GM21381 (cell line): Measurements from ENCODE around the gene SET.

ENCODE experiments used
- ATAC-seq: cut with Tn5 transposase; IDR thresholded peaks from one replicate; pipeline ENCODE4 v1.9.1; 2021; ENCODE audit warnings: mild to moderate bottlenecking, moderate library complexity; ENCODE audit not compliant: unreplicated experiment

The SET gene

DNA sequence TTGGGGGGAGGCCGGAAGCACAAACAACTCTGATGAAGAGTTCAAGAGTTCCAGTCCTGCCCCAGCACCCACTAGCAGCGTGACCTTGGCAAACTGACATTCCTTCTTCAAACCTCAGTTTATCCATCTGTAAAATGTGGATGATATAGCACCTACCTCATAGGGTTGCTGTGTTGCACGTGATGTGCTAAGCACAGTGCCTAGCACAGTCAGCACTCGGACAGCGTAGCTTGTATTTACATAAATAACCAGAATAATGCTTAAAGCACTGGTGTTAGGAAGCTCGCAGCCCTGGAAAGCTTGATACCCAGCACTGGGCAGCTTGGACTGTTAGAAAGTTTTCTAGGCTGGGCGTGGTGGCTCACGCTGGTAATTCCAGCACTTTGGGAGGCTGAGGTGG is 18.4 kb downstream of the SET start:
- no peak for ATAC-seq

DNA sequence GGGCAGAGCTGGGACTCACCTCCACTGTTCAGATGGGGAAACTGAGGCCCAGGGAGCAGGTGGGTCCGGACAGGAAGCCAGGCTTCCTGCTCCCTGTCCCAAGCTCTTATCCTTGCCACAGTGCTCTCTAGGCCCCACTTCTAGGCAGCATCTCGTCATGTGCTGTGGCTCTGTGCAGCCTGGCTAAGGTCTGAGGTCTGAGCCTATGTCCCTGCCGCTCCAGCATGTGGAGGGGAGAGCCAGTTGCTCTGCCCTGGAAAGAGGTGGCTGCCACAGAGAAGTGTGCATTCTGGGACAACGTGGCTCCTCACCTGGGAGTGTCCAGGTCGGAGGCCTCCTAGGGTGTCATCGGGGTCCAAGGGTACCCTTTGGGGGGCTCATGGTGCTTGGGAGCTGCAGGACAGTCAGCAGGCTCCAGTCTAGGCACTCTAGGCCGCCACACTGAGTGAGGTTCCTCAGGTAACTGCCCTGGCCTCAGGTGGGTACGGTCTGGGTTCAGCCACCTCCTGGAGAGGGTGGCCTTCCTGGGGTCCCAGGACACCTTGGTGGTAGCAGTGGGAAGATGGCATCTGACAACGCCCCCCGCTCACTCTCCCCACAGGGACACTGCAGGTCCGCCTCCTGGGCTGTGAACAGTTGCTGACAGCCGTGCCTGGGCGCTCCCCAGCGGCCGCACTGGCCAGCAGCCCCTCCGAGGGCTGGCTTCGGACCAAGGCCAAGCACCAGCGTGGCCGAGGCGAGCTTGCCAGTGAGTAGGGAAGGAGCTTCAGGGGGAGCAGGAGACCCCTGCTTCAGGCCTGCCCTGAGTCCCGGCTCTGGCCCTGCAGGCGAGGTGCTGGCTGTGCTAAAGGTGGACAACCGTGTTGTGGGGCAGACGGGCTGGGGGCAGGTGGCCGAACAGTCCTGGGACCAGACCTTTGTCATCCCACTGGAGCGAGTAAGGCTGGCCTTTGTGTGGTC is 23.7 kb downstream of the SET start:
- ATAC-seq = no peak

GRCh38 chr9:128713411-128713780 is 24.4 kb downstream of the SET start:
- ATAC-seq = no peak

DNA sequence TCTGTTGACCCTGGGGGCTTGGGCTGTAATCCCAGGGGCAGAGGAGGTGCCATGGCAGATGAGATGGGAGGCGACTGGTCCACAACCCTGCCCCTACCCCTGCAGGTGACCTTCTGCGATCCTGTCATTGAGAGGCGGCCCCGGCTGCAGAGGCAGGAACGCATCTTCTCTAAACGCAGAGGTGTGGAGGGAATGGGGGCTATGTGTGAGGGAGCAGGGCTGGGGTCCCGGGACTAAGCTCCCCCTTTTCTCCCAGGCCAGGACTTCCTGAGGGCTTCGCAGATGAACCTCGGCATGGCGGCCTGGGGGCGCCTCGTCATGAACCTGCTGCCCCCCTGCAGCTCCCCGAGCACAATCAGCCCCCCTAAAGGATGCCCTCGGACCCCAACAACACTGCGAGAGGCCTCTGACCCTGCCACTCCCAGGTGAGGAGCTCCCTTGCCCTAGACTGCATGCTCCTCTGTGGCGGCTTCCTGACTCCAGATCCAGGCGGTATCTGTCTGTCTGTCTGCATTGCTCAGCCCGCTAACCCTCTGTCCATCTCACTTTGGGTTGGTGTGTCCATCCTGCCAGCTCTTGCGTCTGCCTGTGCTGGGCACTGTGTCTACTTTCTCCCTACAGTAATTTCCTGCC is 25.0 kb downstream of the SET start:
- ATAC-seq = no peak

GRCh38 chr9:128714586-128715435 is 25.8 kb downstream of the SET start:
- no peak for ATAC-seq

DNA sequence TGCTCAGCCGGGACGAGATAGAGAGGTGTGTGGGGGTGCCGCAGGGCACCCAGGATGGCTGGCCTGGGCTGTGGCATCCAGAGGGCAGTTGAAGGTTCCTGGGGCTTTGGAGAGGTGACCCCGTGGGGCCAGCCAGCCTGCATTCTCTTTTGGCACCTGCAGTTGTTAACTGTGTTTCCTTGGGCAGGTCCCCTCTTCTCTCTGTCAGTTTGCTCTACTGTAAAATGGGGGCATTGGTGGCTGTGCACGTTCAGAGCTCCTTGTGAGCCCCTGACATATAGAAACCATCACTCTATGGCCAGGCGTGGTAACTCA is 26.4 kb downstream of the SET start:
- no peak for ATAC-seq

- ATAC-seq = no peak
Measured at GRCh38 chr9:128716581-128717254, 27.7 kb downstream of the SET start.

GRCh38 chr9:128718047-128718446 is 29.0 kb downstream of the SET start:
- no peak for ATAC-seq

DNA sequence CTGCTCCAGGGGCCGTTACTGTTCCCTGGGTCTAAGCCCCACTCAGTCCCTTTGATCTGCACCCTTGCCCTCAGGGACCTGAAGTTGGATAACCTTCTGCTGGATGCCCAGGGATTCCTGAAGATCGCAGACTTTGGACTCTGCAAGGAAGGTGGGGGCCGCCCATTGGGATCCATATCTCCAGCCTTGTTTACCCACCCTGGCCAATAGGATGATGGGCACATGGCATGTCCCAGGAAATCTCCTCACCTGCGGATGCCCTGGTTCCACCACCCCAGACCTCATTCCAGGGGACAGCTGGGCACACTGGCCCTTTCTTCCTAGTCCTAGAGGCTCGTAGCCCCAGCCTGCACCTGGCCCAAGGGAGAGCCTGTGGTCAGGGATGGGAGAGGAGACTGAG is 29.5 kb downstream of the SET start:
- no peak for ATAC-seq

DNA sequence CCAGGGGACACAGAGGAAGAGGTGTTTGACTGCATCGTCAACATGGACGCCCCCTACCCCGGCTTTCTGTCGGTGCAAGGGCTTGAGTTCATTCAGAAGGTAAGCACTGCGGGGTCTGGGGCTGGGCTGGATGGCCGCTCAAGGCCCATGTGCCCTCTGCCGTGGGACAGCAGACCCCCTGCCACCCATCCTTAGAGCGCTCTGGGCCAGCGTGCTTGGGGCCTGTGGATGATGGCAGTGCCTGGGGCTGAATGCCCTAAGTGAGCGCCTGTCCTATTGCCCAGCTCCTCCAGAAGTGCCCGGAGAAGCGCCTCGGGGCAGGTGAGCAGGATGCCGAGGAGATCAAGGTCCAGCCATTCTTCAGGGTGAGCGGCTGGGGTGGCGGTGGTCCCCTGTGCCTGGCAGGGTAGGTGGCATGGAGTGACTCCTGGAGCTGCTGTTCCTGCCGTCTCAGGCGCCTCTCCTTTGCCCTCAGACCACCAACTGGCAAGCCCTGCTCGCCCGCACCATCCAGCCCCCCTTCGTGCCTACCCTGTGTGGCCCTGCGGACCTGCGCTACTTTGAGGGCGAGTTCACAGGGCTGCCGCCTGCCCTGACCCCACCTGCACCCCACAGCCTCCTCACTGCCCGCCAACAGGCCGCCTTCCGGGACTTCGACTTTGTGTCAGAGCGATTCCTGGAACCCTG is 31.0 kb downstream of the SET start:
- ATAC-seq = no peak

- ATAC-seq = no peak
Measured at GRCh38 chr9:128720841-128721486, 31.9 kb downstream of the SET start.

DNA sequence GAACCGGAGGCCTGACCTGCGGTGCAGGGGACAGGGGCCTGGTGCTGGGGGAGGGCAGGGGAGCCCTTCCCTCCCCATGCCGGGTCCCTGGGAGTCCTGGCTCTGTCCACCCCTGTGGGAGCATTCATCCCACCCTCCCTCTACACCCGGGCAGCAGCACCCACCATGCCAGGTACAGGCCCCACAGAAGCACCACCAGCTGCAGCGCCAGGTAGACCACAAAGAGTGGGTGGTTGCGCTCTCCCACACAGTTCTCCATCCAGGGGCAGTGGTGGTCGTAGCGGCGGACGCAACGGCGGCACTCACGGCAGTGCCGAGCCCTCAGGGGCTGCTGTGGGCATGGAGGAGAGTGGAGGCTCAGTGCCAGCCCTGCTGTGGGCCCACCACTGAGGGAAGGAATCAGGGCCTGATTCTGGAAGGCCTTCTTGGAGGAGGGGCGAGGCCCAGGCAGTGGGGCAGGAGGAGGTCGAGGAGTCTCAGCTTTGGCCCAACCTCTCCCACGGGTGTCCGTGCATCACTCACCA is 32.5 kb downstream of the SET start:
- ATAC-seq = no peak

DNA sequence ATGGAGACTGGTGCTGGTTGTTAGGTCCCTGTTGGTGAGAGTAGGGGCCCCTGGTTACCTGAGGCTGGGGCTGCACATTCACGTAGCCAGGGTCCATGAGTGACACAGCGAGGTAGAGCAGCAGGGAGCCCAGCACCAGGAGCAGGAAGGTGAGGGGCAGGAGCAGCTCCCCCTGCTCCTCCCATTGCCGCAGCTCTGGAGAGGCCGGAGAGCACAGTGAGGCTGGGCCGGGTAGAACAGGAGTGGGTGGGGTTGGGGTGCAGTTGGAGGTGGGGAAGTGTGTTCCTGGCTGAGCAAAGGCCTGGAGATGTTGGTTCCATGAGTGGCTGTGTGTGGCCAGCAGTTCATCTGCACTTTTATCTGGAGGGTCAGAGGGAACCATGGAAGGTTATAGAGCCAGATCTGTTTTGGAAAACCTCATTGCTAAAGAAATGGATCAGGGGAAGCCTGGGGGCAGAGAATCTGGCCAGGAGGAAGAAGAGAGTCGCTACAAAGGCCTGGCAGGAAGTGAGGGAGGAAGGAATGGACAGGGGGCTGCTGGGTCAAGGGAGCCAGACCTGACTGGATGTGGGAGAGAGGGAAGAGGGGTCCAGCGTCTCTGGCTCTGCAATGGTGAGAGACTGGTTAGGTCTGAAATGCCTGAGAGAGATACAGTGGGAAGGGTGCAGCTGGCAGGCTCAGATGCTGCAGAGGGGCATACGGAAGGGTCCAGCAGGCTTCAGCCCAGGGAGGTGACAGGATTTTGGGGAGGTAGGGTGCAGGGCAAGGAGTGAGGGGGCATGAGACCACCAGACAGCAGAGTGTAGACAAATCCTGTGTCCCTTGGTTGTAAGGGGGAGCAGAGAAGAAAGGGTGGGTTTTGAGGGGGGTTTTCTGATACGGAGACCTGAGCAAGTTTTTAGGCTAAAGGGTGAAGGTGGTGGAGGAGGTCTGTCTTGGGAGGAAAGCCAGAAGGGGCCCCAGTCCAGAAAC is 33.6 kb downstream of the SET start:
- ATAC-seq = no peak

DNA sequence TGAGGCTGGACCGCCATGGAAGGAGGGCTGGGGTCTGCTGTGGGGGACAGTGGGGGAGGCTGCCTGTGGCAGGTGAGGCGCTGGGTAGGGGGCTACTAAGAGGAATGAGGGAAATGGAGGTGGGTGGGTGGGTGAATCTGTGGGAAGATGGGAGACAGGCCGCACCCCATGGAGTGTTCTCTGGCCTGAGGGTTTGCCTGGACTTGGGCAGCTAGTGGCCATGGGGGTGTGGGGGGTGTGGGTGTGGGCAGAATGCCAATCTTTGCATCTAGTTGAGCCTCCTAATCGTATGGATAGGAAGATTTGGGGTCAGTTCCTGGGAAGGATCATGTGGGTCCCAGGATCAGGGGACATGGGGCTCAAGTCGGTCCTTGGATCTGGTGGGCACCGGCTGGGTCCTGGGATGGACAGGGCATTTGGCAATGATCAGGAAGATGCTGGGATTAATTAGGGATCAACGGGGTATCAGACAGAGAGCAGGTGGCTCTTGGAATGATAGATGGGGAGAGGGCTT is 34.4 kb downstream of the SET start:
- ATAC-seq = no peak

- ATAC-seq = peak; percentile 93
Measured at GRCh38 chr9:128723866-128724743, 35.1 kb downstream of the SET start, which contains the start of gene ZDHHC12. ZDHHC12 (minus strand) TSS chr9:128724127; CDS start chr9:128724093, 34 bp downstream.

- ATAC-seq = peak; percentile 8
Measured at GRCh38 chr9:128724744-128725211, 35.8 kb downstream of the SET start.

- no peak for ATAC-seq
Measured at GRCh38 chr9:128727640-128728248, 38.7 kb downstream of the SET start.
